GM18505 (cell line): ENCODE data around the gene WFDC12.

ENCODE experiments used
- ATAC-seq: cut with Tn5 transposase; IDR thresholded peaks from one replicate; pipeline ENCODE4 v1.9.1; 2021; ENCODE audit not compliant: unreplicated experiment
- POLR2A ChIP-seq: IDR thresholded peaks from 4 replicates; pipeline ENCODE4 v1.6.1; 2011; ENCODE audit warnings: borderline replicate concordance; ENCODE audit not compliant: insufficient read depth, insufficient read length; ENCODE audit errors: extremely low read depth

The WFDC12 gene

GRCh38 chr20:45136911-45137310 lies 12.6 kb upstream of the WFDC12 start:
- TF ChIP-seq POLR2A: no peak
- no peak for ATAC-seq

GRCh38 chr20:45128099-45128498 lies 3.8 kb upstream of the WFDC12 start:
- no peak for ATAC-seq

DNA sequence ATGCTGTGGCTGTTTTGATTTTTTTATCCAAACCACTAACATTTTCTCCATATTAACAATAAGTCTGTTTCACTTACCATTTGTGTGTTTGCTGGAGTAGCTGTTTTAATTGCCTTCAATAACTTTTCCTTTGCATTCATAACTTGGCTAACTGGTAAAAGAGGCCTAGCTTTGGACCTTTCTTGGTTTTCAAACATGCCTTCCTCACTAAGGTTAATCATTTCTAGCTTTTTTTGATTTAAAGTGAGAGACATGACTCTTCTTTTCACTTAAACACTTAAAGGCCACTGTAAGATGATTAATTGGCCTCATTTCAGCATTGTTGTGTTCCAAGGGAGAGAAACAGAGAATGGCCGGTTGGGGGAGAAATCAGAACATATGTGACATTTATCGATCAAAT lies 2.9 kb downstream of the WFDC12 start:
- no peak for TF ChIP-seq POLR2A
- ATAC-seq: no peak

More at GRCh38 chr20:45128099-45128498, 3.8 kb upstream of the WFDC12 start:
- no peak for TF ChIP-seq POLR2A

DNA sequence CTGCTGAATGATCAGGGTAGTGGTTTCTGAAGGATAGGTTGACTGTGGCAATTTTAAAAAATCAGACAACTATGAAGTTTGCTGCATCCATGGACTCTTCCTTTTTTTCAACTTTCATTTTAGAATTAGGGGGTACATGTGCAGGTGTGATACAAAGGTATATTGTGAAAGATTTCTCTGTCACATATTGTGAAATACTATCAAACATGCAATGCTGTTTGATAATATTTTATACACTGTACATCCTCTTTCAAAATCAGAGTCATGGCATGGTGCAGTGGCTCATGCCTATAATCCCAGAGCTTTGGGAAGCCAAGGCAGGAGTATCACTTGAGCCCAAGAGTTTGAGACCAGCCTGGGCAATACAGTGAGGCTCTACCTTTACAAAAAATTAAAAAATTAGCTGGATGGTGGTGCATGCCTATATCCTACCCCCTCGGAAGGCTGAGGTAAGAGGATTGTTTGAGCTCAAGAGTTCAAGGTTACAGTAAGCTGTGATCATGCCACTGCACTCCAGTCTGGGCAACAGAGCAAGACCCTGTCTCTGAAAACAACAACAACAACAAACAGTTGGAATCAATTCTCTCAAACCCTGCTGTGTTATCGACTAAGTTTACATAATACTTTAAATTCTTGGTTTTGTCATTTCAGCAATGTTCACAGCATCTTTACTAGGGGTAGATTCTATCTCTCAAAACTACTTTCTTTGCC lies 4.6 kb downstream of the WFDC12 start:
- TF ChIP-seq POLR2A: no peak
- no peak for ATAC-seq

GRCh38 chr20:45118028-45118427 lies 6.2 kb downstream of the WFDC12 start:
- no peak for ATAC-seq
- TF ChIP-seq POLR2A: no peak

DNA sequence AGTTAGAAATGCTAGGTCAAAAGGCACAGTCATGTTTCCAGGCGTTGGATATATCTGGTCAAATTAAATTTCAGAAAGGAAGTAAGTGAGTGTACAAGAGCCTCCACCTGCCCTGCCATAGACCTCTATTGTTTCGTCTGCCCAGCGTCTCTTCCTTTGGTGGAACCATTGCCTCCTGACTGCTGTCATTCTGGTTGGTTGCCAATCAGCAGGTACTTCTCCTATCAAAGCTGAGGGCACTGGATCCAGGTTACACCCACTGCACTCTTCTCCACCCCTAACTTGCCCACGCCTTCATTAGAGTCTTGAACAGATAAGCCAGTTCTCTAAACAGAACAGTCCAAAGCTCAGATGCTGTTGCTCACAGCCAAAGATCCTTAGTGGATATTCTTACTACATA lies 6.7 kb downstream of the WFDC12 start:
- TF ChIP-seq POLR2A: no peak
- no peak for ATAC-seq

GRCh38 chr20:45115829-45116228 lies 8.4 kb downstream of the WFDC12 start:
- no peak for TF ChIP-seq POLR2A
- no peak for ATAC-seq

GRCh38 chr20:45115386-45115774 lies 8.9 kb downstream of the WFDC12 start:
- TF ChIP-seq POLR2A: no peak
- no peak for ATAC-seq

GRCh38 chr20:45114465-45115385 lies 9.5 kb downstream of the WFDC12 start, which contains the start of gene WFDC5:
Gene WFDC5 (minus strand): TSS chr20:45115174. CDS start chr20:45115083, 91 bp downstream.
- no peak for TF ChIP-seq POLR2A
- no peak for ATAC-seq

GRCh38 chr20:45113865-45114264 lies 10.4 kb downstream of the WFDC12 start:
- TF ChIP-seq POLR2A: no peak
- ATAC-seq: no peak

DNA sequence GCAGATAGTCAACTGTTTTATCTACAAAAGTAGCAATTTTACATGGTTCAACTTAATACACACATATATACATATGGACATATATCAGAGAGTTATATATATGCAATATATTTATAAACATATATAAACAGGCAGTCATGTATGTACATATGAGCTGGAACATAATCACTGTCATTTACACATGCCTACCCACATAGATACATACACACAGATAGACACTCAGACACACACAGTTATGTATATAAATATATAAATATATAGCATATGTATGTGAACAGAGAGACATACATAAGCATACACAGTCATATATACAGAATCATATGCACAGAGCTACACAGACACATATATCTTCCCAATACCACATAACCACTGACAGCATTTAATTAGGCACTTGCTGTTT lies 11.5 kb downstream of the WFDC12 start:
- no peak for TF ChIP-seq POLR2A
- no peak for ATAC-seq

GRCh38 chr20:45111799-45112471 lies 12.3 kb downstream of the WFDC12 start:
- no peak for TF ChIP-seq POLR2A
- ATAC-seq: no peak

DNA sequence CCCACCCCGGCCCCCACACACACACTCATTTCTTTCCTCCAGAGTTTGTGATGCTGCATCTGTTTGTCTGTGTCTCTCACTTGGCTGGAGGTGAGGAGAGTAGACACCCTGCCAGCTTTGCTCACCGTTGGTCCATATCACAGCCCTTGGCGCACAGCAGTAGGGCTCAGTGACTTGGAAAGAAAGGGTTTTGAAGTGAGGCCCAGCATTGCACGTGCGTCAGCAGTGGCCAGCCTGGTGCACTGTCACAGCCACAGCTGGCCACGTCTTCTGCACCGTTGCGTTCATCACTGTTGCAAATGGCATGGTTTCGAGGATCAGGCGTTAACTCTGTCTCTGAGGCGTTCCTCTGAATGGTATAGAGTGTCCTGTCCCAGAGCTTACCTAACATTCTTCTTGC lies 13.0 kb downstream of the WFDC12 start:
- TF ChIP-seq POLR2A: no peak
- no peak for ATAC-seq
